A673 (cell line): ENCODE results near the gene VAT1L. TPM values are rescaled to one million over a fixed set of nuclear protein-coding genes. Genes with fewer than 3 reads are reported as not detected.
A peak's percentile ranks its signal among the peaks of the same experiment; 100 is the strongest.

Source experiments
- Bru-seq: library from RNA; stranded (reverse); fragments of 400-500 nt; gene quantifications from one replicate; lab custom pipeline; 2021; lab: Mats Ljungman, UMichigan
- BruChase-seq, 2 experiments: library from RNA; stranded (reverse); fragments of 400-500 nt; gene quantifications; one replicate each; lab custom pipeline; 2021; lab: Mats Ljungman, UMichigan
- BruUV-seq: library from RNA; stranded (reverse); fragments of 400-500 nt; replicated peaks from 2 replicates; lab custom pipeline; 2021; lab: Mats Ljungman, UMichigan
- CTCF ChIA-PET: fragments of 300-600 bp; sonication (Branson Sonifier 250); formaldehyde crosslinking; loops from one replicate; lab custom pipeline; 2022; ENCODE audit warnings: antibody characterized with exemption; lab: Charles Lee
- POLR2A ChIA-PET: fragments of 300-600 bp; sonication (Branson Sonifier 250); formaldehyde crosslinking; loops from one replicate; lab custom pipeline; 2022; ENCODE audit warnings: antibody characterized with exemption; ENCODE audit not compliant: low non-redundant PET; lab: Charles Lee
- DNase-seq: peaks from one replicate; pipeline ENCODE4 v3.0.0-alpha.2; 2015; ENCODE audit warnings: low spot score
- H3K27ac ChIP-seq: fragments of 200-600 bp; sonication (generic); 2 replicates; pipeline ENCODE4 v1.5.1; 2016; ENCODE audit warnings: mixed run types, low read depth, mild to moderate bottlenecking, mixed read lengths, antibody characterized with exemption, low read length; ENCODE audit not compliant: poor library complexity, severe bottlenecking
- H3K27me3 ChIP-seq: fragments of 200-600 bp; sonication (generic); replicated peaks from 2 replicates; pipeline ENCODE4 v1.6.1; 2017; ENCODE audit warnings: mixed run types, low read depth, mild to moderate bottlenecking, mixed read lengths, antibody characterized with exemption, low read length; ENCODE audit not compliant: insufficient read depth, poor library complexity
- H3K36me3 ChIP-seq: fragments of 200-600 bp; sonication (generic); 2 replicates; pipeline ENCODE4 v1.6.1; 2016; ENCODE audit warnings: mixed run types, mild to moderate bottlenecking, mixed read lengths, antibody characterized with exemption, low read length; ENCODE audit not compliant: insufficient read depth, poor library complexity, severe bottlenecking
- H3K4me1 ChIP-seq: fragments of 200-600 bp; sonication (generic); 2 replicates; pipeline ENCODE4 v1.6.1; 2017; ENCODE audit warnings: mixed run types, mild to moderate bottlenecking, mixed read lengths, antibody characterized with exemption, low read length; ENCODE audit not compliant: insufficient read depth, poor library complexity, severe bottlenecking
- H3K4me3 ChIP-seq: fragments of 200-600 bp; sonication (generic); 2 replicates; pipeline ENCODE4 v1.5.1; 2016; ENCODE audit warnings: low read depth, mixed run types, mild to moderate bottlenecking, mixed read lengths, low read length; ENCODE audit not compliant: poor library complexity, severe bottlenecking
- H3K9me3 ChIP-seq: fragments of 200-600 bp; sonication (generic); 2 replicates; pipeline ENCODE4 v1.6.1; 2016; ENCODE audit warnings: mixed run types, low read depth, mild to moderate bottlenecking, mixed read lengths, antibody characterized with exemption, low read length; ENCODE audit not compliant: poor library complexity, severe bottlenecking
- EZH2 ChIP-seq: fragments of 200-600 bp; sonication (generic); IDR thresholded peaks from 2 replicates; pipeline ENCODE4 v1.6.1; 2017; ENCODE audit warnings: borderline replicate concordance, low read depth, mild to moderate bottlenecking, mixed read lengths, antibody characterized with exemption, low read length; ENCODE audit not compliant: poor library complexity, severe bottlenecking
- intact Hi-C: fragments of 100-400 bp; cut with micrococcal nuclease; formaldehyde crosslinking; loops from one replicate; pipeline ENCODE4 v1.10.0; 2022; ENCODE audit not compliant: unreplicated experiment
- long read RNA-seq: library from polyadenylated mRNA; stranded (forward); transcript quantifications from one replicate; pipeline ENCODE4 v2.0.0, GENCODE V29; 2022
- total RNA-seq: library from RNA; stranded (reverse); gene quantifications from 2 replicates; pipeline ENCODE4 v1.2.3, GENCODE V29; 2021
- TF ChIP-seq, protein P1 (sequence below): fragments of 300-800, 200-600 bp; sonication (generic); conservative IDR thresholded peaks from 2 replicates; pipeline ENCODE4 v1.5.1; 2017; ENCODE audit warnings: low read depth, mild to moderate bottlenecking, antibody characterized with exemption, low read length, moderate library complexity, mixed read lengths

The VAT1L gene, protein sequence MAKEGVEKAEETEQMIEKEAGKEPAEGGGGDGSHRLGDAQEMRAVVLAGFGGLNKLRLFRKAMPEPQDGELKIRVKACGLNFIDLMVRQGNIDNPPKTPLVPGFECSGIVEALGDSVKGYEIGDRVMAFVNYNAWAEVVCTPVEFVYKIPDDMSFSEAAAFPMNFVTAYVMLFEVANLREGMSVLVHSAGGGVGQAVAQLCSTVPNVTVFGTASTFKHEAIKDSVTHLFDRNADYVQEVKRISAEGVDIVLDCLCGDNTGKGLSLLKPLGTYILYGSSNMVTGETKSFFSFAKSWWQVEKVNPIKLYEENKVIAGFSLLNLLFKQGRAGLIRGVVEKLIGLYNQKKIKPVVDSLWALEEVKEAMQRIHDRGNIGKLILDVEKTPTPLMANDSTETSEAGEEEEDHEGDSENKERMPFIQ
- total RNA-seq (0.09 and 0.17 TPM in 2 replicates), Bru-seq, nascent RNA (percentile 5 among the genes with signal in this experiment), BruChase-seq, experiment 1, labeled RNA remaining after a 2-hour chase (percentile 2 among the genes with signal in this experiment), BruChase-seq, experiment 2, labeled RNA remaining after a 6-hour chase (percentile 5 among the genes with signal in this experiment)
- long read RNA-seq, result 0 reads

DNA sequence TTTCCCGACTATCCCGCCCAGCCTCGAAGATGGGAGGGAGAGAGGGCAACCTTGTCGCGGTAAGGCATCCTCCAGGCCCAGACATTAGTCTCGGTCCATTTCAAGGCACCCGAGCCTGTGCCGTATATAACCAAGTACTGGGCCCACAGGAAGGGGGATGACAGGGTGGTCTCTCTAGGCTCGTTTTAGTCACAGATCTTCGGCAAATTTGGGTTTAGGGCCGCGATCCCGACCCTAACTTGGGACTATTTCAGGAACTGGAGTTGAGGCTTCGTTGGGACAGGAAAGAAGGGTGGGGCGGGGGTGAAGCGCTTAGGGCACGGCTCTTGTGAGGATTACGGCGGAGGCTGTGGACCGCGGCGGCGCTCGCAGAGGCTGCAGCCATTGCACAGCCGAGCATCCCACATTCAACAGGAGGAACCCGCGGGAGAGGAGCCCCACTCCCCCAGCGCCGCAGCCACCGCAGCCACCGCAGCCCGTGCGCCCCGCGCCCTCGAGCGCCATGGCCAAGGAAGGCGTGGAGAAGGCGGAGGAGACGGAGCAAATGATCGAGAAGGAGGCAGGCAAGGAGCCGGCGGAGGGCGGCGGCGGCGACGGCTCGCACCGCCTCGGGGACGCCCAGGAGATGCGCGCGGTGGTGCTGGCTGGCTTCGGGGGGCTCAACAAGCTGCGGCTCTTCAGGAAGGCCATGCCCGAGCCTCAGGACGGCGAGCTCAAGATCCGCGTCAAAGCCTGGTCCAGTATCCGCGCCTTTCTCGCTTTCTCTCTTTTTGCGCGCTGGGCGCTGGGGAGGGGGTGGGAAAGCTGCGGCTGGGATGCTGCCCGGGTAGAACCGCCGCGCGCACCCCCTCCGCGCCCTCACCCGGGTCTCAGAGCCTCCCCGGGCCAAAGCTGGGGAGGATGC, at the start of gene VAT1L:
TSS of gene VAT1L (plus strand) at position 384 of the 904 bp plus-strand sequence. CDS start at position 503, 119 bp downstream.
- no peak within 1 kb of the TSS for H3K4me3 ChIP-seq
- intact Hi-C loops, result no loop called here
- POLR2A ChIA-PET, result no interaction called here
- H3K27me3 ChIP-seq, result peaks cover 59% of the 10 kb centered on the region
- H3K27ac ChIP-seq, result no peak within 1 kb of the TSS
- BruUV-seq, result no TSS peak
- DNase-seq, result no peak
- H3K36me3 ChIP-seq, result no peaks in the 10 kb centered on the region
- no peaks in the 10 kb centered on the region for H3K4me1 ChIP-seq
- TF ChIP-seq, protein P1, sequence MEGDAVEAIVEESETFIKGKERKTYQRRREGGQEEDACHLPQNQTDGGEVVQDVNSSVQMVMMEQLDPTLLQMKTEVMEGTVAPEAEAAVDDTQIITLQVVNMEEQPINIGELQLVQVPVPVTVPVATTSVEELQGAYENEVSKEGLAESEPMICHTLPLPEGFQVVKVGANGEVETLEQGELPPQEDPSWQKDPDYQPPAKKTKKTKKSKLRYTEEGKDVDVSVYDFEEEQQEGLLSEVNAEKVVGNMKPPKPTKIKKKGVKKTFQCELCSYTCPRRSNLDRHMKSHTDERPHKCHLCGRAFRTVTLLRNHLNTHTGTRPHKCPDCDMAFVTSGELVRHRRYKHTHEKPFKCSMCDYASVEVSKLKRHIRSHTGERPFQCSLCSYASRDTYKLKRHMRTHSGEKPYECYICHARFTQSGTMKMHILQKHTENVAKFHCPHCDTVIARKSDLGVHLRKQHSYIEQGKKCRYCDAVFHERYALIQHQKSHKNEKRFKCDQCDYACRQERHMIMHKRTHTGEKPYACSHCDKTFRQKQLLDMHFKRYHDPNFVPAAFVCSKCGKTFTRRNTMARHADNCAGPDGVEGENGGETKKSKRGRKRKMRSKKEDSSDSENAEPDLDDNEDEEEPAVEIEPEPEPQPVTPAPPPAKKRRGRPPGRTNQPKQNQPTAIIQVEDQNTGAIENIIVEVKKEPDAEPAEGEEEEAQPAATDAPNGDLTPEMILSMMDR, result no peak
- TF ChIP-seq EZH2, result peak; percentile 3
- CTCF ChIA-PET, result no interaction called here
- H3K9me3 ChIP-seq, result no peaks in the 10 kb centered on the region

DNA sequence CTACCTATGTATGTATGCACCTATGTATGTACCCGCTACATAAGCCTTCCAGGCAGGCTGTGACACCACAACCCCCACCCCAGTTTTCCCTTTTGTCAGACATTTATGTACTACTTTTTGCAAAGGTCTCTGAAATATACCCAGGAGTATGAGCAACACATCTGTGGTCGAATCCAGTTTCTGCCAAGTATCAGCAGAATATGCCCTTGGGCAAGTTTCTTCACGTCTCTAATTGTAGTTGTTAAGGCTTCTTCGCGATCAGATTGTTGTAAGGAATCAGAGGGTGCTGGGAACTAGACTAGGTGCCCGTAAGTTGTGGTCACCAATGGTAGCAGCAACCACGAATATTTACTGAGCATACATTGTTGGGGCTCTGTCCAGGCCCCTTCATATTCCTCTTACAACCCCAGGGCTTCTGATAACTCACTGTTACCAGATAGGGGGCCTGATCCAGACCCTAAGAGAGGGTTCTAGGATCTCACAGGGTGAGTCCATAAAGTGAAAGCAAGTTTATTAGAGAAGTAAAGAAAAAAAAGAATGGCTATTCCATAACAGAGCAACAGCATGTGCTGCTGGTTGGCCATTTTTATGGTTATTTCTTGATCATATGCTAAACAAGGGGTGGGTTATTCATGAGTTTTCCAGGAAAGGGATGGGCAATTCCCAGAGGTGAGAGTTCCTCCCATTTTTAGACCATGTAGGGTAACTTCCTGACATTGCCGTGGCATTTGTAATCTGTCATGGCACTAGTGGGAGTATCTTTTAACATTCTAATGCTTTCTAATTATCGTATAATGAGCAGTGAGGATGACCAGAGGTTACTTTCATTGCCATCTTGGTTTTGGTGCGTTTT, 49.4 kb upstream of the VAT1L start:
- no peak for DNase-seq
- Histone ChIP-seq H3K27me3 (no peaks in the 10 kb centered on the region), H3K27ac (no peak overlapping the region), H3K4me1 (no peaks in the 10 kb centered on the region), H3K9me3 (no peaks in the 10 kb centered on the region), H3K4me3 (no peak overlapping the region), H3K36me3 (no peaks in the 10 kb centered on the region)
- POLR2A ChIA-PET, result no interaction called here
- TF ChIP-seq EZH2, result no peak
- TF ChIP-seq, protein P1, result no peak
- CTCF ChIA-PET, result no interaction called here
- no TSS peak for BruUV-seq
- intact Hi-C loops, result no loop called here

DNA sequence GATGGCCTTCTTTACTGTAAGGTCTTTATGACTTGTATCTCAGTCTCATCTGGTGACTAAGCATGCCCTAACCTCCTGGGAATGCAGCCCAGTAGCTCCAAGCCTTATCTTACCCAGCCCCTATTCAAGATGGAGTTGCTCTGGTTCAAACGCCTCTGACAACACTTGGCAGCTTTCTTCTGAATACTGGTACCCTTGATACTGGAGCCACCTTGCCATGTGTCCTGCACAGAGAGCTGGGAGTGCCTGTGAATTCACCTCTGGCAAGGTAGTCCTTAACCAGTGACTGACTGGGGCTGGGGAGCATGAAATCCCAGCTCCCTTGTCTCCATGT, 48.8 kb upstream of the VAT1L start:
- H3K4me1 ChIP-seq, result no peaks in the 10 kb centered on the region
- CTCF ChIA-PET, result no interaction called here
- H3K4me3 ChIP-seq, result no peak overlapping the region
- BruUV-seq, result no TSS peak
- POLR2A ChIA-PET, result no interaction called here
- DNase-seq, result no peak
- no peak for TF ChIP-seq EZH2
- TF ChIP-seq, protein P1, result no peak
- intact Hi-C loops, result no loop called here
- no peaks in the 10 kb centered on the region for H3K36me3 ChIP-seq
- no peaks in the 10 kb centered on the region for H3K9me3 ChIP-seq
- no peaks in the 10 kb centered on the region for H3K27me3 ChIP-seq
- no peak overlapping the region for H3K27ac ChIP-seq
